HPDE6-E6E7 (cell line): ENCODE data around the gene SEPTIN6.
"Not testable (repeated sequence)": the region's sequence is repeated elsewhere in the genome, so short reads cannot be mapped to it uniquely, and the experiment has no call there.

Source experiments
- DNase-seq: peaks from one replicate; pipeline ENCODE4 v3.0.0; 2011; ENCODE audit warnings: missing footprints; ENCODE audit errors: extremely low spot score

Gene SEPTIN6

DNA sequence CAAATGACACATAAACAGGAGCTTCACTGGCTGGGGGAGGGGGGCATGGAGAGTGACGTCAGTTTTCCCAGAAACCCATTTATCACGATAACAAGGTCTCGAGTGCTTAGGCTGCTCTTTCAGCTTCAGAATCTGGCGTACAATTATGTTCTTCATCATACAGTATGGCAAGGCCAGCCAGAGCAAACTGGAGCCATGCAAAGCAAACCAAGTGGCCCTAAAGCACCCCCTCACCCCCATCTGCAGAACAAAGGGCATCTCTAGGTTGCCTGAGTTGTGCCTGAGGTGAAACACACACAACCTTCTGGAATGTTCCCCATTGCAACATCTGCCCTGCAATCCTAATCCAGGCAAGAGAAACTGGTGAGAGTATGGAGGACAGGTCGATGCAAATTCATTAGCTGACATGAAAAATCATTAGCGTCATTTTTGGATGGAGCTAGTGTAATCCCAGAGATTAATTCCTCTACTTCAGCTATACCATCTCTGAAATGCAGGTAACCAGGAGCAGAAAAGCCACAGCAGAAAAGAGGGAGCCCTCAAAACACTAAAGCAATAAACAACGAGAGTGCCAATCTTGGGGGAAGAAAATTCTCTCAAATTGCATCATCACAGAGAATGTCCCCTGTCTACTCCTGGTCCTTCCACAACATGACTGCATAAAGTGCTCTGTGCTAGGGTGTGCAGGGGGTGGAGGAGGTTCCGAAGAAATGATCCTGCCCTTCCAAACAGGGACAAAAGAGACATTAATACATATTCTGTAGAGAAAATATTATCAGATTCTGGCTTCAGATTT lies 1.8 kb downstream of the SEPTIN6 start:
- no peak for DNase-seq

DNA sequence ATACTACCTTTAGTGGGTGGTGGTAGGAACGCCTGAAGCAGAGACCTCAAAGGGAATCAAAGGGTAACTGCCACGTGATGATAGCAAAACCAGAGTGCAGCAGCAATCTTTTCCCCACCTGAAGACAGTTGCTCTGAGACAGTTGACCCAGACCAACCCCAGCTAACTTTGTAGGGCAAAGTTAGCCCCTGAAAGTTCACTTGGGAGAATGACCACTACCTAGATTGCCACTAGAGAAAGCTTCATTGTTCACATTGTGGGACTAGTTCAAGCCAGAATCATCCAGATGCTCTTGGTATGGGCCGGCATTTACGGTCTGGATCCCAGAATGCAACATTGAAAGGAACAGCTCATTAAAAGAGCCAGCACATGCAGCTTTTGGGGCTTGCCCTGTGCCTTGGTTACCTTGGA lies 4.1 kb downstream of the SEPTIN6 start:
- DNase-seq = no peak

DNA sequence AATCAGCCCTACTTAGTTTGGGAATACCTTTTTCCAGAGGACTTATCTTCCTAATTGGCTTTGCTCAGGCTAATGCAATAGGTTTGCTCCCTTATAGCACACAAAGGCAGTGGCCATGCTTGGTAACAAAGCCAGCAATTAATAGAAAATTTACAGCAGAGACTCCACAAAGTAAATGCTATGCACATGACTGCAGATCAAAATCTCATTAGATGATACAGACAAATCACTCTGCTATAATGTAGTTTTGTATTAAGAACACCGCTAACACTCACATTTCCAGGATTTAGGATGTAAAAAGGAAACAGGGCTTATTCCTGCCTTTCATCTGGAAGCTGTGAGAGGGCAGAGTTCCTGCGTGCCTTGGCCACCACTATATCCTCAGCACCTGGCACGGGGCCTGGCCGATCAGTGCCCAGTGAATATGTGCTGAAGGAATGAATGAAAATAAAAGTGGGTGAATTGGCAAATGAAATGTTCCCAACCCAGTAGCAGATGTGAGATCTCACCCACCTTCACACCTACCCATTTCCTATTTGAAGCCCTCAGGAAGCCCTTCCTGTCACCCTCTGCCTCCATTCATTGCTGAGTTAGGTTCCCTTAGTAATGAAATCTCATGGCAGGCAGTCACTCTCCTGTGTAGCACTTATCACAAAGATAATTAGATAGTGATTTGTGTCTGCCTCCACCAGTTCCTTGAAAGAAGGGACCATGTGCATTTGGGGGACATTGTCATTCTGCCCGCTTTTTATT lies 5.1 kb downstream of the SEPTIN6 start:
- no peak for DNase-seq

DNA sequence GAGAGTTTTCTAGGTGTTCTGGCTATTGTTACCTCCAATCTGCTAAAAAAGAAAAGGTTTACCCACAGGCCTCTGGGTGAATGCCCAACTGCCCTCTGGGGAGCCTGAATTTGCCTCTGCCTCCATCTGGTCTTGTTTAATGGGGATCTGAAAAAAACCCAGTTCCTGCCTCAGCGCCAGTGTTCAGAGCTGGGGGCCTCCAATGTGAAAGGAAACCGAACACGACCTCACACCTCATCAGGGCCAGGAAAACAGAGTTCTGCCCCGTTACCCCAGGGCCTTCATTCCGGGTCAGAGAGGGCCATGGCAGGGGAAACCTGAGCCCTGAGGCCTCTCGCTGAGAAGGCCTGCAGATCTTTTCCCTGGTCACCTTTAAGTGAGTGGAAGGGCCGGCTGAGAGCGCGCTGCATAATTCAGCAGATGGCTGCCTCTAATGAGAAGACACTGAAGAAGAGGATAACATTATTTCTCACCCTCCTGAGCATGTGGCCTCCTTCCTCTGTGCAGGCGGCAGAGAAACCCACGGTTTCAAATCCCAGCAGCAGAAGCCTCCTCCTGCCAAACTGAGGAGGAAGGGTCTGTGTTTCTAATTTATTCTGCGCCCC lies 6.8 kb downstream of the SEPTIN6 start:
- DNase-seq = no peak

DNA sequence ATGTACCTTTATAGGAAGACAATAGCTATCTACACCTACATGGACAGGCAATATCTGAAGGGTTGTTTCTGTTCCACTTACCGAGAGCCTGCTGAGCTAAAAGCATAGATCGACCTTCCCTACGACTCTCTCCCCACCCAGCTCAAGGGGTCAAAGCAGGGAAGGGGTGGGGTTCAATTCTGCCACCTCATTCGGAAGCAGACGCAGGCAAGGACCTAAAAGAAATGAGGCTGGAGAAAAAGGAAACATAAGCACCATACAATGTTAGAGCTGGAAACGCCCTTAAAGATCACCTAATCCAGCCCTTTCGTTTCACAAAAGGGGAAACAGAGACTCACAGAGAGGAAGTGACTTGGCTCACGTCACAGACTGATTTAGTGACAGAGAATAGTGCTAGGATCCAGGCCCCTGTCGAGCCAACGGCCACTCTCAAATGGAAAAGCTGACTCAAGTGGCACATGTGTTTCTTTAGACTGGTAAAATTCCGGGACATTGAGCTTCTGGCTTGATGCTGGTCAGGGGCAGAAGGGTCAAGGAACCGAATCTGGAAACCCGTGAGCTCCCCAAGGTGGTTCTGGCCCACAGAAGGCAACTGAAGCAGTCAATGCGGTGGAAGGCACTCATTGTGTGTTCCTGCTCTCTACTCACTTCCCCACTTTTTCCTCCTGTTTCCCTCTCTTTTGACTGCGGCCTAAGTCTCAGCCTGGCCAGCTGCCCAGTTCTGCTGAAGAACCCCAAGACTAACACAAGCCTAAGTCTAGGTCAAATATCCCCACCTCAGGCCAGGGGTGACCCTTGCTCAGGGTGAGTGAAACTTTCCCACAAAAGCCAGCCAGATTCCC lies 7.5 kb downstream of the SEPTIN6 start:
- DNase-seq = no peak

DNA sequence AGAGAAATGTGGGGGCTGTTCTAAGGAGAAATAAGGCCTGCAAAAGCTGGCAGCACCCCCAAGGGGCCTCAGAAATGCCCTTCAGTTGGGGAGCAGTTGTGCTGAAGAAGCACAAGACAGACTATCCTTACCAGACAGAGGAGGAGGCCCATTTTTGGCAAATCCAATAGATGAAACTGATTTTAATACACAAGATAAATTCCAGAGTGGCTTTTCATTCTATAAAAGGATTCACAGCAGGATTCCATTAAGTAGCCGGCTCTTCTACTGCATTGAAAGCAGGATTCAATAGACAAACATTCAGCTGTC lies 8.1 kb downstream of the SEPTIN6 start:
- DNase-seq = no peak

DNA sequence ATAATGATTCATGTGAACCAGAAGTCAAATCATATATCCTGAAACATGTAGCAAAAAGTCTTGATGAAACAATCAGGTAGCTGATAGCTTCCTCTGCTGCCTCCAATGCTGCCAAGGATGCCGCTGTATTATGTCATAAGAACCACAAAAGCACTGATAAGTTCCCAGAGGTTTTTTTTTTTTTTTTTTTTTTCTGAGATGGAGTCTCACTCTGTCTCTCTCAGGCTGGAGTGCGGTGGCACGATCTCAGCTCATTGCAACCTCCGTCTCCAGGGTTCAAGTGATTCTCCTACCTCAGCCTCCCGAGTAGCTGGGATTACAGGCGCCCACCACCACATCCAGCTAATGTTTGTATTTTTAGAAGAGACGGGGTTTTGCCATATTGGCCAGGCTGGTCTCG lies 8.7 kb downstream of the SEPTIN6 start:
- DNase-seq = not testable (repeated sequence)

DNA sequence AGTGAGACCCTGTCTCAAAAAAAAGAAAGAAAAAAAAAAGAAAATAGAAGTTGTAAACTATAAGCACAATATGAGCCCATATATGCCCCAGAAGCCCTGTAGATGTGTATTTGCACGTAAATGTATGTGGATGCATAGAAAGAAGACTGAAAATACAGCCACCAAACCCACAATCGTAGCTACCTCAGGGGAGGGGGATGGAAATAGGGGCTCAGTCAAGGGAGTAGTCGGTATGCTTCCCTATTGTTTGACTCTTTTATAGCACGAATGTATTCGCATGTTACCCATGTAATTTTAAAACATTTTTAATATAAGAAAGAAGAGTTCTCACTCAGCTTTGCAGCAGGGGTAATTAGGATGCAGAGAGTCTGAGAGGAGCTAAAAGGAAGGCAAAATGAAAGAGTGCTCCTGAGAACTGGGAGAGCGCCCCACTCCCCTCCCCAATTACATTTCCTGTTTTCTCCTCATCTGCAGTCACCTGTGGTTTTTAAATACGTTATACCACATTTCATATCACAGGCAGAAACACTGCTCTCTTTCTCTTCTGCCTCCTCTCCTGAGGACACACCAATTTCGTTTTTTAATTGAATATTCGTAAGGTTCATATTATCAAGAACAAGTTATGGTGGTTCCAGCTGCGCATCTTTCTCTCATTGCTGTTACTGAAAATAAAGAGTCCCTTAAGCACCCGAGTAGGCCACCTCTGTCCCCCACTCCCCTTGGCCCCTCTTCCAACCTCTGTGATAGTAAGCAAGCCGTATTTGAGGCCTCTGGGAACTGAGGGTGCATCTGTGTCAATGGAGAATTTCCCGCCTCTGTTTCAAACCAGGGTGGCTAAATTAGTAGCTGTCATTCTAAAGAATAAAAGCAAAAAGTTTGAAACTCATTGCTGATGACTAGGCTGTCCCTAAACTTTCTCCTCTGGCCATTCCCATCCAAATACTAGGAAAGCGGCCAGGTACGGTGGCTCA lies 10.7 kb downstream of the SEPTIN6 start:
- no peak for DNase-seq

DNA sequence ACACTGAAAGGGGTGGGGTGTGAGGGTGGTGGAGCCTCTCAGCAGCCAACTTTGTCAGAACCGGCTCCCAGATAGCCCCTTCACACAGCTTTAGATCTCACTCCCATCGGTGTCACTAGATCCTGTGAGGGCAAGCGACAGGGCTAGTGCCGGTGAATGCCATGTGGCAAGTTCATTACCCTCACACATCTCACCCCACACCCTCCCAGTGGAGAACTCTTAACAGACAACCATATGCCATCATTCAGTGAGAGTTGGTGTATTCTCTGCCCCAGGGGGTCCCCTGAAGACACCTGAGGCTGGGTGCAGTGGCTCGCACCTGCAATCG lies 15.3 kb downstream of the SEPTIN6 start:
- DNase-seq = no peak

DNA sequence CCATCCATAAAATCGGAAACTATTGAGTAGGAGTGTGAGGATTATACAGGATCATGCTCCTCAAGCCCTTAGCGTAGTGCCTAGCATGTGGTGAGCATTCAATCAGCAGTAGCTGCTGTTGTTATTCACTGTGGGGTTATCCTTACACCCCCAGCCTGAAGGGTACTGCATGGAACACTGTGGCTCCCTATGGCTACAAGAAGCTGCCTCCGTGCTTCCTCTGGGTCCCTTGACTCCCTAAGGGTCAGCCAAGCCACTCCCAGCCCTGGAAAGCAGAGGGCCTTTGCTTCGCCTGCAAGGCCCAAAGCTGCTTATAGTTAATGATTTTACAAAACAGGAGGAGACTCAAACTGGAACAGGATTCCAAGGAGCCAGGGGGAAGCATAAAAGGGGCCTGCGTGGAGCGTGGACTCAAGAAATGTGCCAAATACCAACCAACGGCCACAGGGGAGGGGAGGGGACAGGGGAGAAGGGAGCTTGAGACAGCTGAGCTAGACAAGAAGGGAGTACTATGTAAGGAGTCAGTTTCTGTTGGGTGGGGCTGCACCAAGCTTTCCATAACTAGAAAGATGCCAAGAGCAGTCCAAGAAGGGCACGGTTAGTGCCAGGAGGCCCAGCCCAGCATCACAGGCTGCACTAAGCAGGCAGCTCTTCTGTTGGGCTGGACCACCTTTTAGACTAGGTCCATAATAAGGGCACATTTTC lies 15.9 kb downstream of the SEPTIN6 start:
- no peak for DNase-seq

DNA sequence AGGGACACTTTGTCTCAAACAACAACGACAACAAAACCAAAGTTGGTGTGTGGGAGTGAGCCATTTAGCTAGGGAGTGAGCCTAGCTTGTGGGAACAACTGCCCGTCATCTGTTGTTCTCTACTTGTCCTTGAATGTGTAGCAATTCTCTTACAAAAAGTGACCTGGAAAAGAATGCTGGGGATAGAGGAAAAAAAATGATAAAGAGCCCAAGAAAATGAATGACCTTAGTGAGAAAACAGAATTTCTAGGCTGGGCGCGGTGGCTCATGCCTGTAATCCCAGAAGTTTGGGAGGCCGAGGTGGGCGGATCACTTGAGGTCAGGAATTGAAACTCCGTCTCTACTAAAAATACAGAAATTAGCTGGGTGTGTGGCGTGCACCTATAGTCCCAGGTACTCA lies 19.6 kb downstream of the SEPTIN6 start:
- DNase-seq = no peak

DNA sequence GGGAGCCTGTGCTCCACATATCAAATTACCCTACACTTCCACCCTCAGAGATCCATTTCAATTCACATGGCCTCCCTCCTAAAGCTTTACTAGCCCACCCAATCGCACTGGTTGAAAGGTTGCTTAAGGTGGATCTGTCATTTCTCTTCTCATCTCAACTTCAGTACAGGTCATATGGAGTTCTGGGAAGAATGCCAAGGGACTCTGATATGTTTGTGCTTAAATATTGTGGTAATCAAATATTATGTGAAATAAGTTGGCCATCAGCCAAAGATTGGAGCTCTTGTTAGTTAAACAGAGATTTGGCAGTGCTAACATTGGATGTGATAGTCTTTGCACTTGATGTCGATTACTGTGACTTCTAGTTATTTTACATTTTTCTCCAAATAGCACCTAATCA lies 20.5 kb downstream of the SEPTIN6 start:
- DNase-seq = no peak

DNA sequence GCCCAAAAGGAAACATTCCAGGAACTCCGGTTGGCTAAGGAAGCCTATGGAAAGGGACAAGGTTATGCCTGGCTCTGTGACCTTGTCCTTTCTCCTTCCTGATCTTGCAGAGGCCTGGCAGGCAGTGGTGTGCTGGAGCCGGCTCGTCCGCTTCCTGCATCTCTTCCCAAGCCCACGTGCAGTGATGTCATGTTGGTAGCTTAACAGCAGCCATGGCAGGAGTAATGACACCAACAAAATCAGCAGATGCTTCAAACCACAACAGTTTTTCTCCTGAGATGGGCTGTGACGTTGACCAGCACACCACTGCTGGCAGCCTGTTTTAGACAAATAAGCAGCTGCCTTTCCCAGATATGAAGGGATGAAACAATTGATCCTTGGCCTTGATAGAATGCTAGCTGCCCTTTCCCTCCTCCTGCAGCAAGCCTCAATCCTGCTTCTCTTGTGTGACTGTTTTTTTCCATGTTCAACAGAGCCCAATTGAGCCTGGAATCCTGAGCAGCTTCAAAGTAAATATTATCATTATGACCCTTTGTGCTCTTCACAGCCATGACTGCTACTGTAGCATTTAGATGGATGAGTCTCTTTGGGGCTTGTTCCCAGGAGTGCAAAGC lies 23.4 kb downstream of the SEPTIN6 start:
- DNase-seq = no peak

DNA sequence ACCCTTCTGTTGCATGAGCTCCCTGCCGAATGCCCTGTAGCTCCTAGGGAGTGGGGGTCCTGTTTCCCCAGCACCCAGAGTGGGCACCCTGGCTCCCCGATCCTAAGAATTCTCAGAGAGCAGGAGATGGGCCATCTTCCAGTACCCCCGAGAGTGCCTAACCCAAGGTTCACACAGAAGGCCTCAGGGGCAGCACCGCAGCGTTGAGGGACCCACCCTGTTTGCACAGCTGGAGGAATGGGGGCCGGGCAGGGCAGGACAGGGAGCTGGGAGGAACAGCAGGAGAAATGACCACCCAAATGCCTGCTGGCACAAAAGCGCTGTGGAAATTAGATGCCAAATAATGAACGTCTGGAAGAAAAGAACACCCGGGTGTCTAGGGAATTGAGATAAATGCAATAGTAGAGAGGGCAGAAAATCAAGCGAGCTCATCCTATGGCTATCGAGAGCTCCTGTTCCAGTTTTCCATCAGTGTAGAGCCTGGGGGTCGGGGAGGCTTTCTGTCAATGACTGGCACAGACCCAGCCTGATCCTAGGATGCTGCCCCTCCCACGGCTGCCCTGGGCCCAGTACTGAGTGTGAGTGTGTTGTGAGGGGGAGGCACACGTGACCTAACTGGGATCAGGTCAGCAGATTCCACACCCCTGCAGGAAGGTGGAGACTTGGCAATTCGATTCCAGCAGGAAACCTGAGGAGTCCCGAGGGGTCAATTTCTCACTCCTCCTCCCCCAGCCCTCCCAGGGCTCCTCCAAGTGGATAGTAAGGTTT lies 25.7 kb downstream of the SEPTIN6 start:
- no peak for DNase-seq

DNA sequence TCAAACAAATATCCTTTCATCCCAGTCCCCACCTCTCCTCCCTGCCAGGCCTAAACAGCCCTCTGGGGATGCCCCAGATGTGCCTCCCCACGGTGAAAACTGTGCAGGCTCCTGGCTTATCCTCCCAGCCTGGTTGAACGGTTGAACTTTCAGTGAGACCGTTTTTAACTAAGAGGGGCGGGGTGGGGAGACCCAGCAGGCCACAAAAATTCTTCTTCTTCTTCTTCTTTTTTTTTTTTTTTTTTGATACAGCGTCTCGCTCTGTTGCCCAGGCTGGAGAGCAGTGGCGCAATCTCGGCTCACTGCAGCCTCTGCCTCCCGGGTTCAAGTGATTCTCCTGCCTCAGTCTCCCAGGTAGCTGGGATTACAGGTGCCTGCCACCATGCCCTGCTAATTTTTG lies 28.1 kb downstream of the SEPTIN6 start:
- DNase-seq = not testable (repeated sequence)

DNA sequence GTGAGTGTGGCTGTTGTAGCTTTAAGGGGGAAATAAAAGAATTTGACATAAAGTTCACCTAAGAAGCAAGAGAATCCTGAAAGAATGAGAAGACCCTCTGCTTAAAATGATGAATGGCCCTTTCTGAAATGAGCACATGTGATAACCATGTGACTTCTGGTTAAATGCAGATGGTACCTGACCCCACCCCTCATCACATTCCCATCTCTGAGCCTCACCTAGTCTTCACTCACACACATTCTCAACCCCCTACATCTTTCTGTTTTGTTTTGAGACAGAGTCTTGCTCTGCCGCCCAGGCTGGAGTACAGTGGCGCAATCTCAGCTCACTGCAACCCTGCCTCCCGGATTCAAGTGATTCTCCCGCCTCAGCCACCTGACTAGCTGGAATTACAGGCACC lies 31.5 kb downstream of the SEPTIN6 start:
- no peak for DNase-seq

DNA sequence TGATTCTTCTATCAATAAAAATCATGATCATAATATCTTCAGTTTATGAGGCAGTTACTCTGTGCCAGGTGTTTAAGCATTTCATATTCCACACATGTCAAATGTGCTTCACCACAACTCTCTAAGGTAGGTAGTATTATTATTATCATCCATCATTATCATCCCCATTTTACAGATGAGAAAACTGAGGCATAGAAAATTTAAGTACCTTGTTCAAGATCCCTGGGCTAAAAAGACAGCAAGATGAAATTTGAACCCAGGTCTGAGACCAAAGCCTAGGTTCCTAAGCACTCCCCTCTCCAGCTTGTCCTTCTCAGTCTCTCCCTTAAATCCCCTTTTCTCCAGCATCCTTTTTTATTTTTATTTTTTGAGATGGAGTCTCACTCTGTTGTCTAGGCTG lies 33.4 kb downstream of the SEPTIN6 start:
- no peak for DNase-seq

DNA sequence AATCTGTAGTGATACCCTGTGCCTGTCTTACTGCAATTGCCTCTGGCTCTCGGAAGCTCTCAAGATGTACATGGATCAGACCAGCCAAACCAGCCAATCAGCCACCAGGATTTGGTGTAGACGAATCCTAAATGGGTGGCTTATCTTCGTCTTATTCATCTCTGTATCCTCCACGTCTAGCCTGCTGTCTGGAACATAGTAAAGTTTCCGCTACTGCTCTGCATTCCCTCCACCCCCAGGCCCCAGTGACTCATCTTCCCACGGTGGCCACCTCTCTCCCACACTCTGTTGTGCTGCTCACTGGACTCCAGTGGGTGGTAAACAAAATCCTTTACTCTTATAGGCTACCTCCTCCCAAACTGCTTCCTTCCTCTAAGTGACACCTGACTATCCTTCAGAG lies 37.8 kb downstream of the SEPTIN6 start:
- no peak for DNase-seq

DNA sequence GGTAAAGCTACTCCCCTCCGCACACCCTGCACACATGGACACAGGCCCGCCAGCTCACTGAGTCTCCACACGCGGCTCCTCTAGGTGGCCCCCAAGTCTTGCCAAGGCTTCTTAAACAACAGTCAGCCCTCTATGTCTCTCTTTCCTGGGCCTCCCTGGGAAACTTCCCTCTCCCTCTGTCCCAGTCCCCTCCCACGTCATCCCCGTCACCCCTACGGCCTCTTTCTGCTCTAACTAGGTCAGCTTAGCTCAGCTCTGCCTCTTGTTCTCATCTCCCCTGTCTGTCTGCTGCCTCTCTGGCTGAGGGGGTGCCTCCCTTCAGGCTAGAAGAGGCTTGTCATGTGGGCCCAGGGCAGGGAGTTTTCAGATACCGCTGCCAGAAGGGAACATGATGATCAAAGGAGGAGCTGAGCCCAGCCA lies 38.8 kb downstream of the SEPTIN6 start:
- DNase-seq = no peak
